Endothelial cell of umbilical vein (primary cell): ENCODE results near the gene KIF25. TPM values are rescaled to one million over a fixed set of nuclear protein-coding genes. Genes with fewer than 3 reads are reported as not detected.

ENCODE experiments used
- BruUV-seq: library from RNA; stranded (reverse); fragments of 400-500 nt; replicated peaks from 2 replicates; lab custom pipeline; 2021; lab: Mats Ljungman, UMichigan
- CTCF ChIA-PET: fragments of 300-600, 350-600 bp; sonication (Branson Sonifier 250); formaldehyde crosslinking; loops from one replicate; lab custom pipeline; 2021; ENCODE audit warnings: antibody characterized with exemption, inconsistent platforms; lab: Charles Lee
- POLR2A ChIA-PET: fragments of 300-600, 350-600 bp; sonication (Branson Sonifier 250); formaldehyde crosslinking; loops from one replicate; lab custom pipeline; 2021; ENCODE audit warnings: antibody characterized with exemption, inconsistent platforms; lab: Charles Lee
- DNase-seq: peaks from one replicate; pipeline ENCODE4 v3.0.0-alpha.2; 2011; ENCODE audit warnings: low read depth, low spot score
- FAIRE-seq: peaks from 2 replicates; lab custom pipeline; 2011; peaks lifted over from hg19 to GRCh38; lab: Jason Lieb, UNC
- H2AFZ ChIP-seq: 2 replicates; pipeline ENCODE4 v1.6.0; 2012; ENCODE audit warnings: low read depth, low read length, control low read depth, inconsistent platforms
- H3K27ac ChIP-seq: 2 replicates; pipeline ENCODE4 v1.5.1; 2011; ENCODE audit warnings: low read depth, mild to moderate bottlenecking, control low read depth, low read length, moderate library complexity; ENCODE audit not compliant: insufficient read depth
- H3K27me3 ChIP-seq, 2 experiments: 2 replicates each; pipeline versions ENCODE4 v1.6.0 to v1.6.1; 2011; ENCODE audit warnings: low read length in 2 of 2, mixed read lengths in 1 of 2; ENCODE audit not compliant: control insufficient read depth in 2 of 2, insufficient read depth in 2 of 2
- H3K36me3 ChIP-seq, 2 experiments: 2 replicates in 1 of 2; 3 replicates in 1 of 2; pipeline ENCODE4 v1.5.1; 2011; ENCODE audit warnings: low read length in 2 of 2, mild to moderate bottlenecking in 1 of 2, moderate library complexity in 1 of 2; ENCODE audit not compliant: control insufficient read depth in 2 of 2, insufficient read depth in 2 of 2; ENCODE audit errors: extremely low read depth in 1 of 2
- H3K4me1 ChIP-seq: 3 replicates; pipeline ENCODE4 v1.5.1; 2011; ENCODE audit warnings: mild to moderate bottlenecking, low read length; ENCODE audit not compliant: control insufficient read depth, insufficient read depth; ENCODE audit errors: extremely low read depth
- H3K4me2 ChIP-seq: 2 replicates; pipeline ENCODE4 v1.6.1; 2011; ENCODE audit warnings: low read length, control low read depth, mixed read lengths; ENCODE audit not compliant: insufficient read depth
- H3K4me3 ChIP-seq, 3 experiments: fragments of 200-600 bp in 1 of 3; sonication (generic), shearing (Covaris generic) in 1 of 3; replicated peaks in 1 of 3; 2 replicates each; pipeline ENCODE4 v1.5.1; 2011 to 2016; ENCODE audit warnings: control low read depth in 3 of 3, low read length in 3 of 3, mild to moderate bottlenecking in 2 of 3, inconsistent platforms in 1 of 3, low read depth in 1 of 3, moderate library complexity in 1 of 3; ENCODE audit not compliant: insufficient read depth in 1 of 3
- H3K79me2 ChIP-seq: 2 replicates; pipeline ENCODE4 v1.6.0; 2012; ENCODE audit warnings: low read length, inconsistent platforms; ENCODE audit not compliant: control insufficient read depth, insufficient read depth
- H3K9ac ChIP-seq: replicated peaks from 2 replicates; pipeline ENCODE3; 2011; ENCODE audit warnings: low read length, control low read depth; ENCODE audit not compliant: insufficient read depth; ENCODE audit errors: extremely low read depth
- H3K9me1 ChIP-seq: replicated peaks from 3 replicates; pipeline ENCODE4 v1.6.0; 2011; ENCODE audit warnings: mild to moderate bottlenecking, low read length; ENCODE audit not compliant: control insufficient read depth, insufficient read depth; ENCODE audit errors: extremely low read depth
- H3K9me3 ChIP-seq: replicated peaks from 2 replicates; pipeline ENCODE4 v1.5.1; 2012; ENCODE audit warnings: low read length, inconsistent platforms; ENCODE audit not compliant: control insufficient read depth, insufficient read depth
- H4K20me1 ChIP-seq: replicated peaks from 2 replicates; pipeline ENCODE3; 2011; ENCODE audit warnings: mild to moderate bottlenecking, low read length; ENCODE audit not compliant: control insufficient read depth, insufficient read depth; ENCODE audit errors: extremely low read depth
- CTCF ChIP-seq, 2 donors: IDR thresholded peaks; 1 replicate in 1 of 2; 2 replicates in 1 of 2; pipeline ENCODE4 v1.5.1; 2011; ENCODE audit warnings: low read length in 2 of 2, mild to moderate bottlenecking in 2 of 2, moderate library complexity in 2 of 2, control low read depth in 1 of 2, inconsistent platforms in 1 of 2, low read depth in 1 of 2; ENCODE audit not compliant: insufficient read depth in 1 of 2; ENCODE audit errors: extremely low read depth in 1 of 2
- EZH2 ChIP-seq: IDR thresholded peaks from 2 replicates; pipeline ENCODE4 v1.6.1; 2012; ENCODE audit warnings: borderline replicate concordance, low read depth, mild to moderate bottlenecking, moderate library complexity, low read length, inconsistent platforms; ENCODE audit not compliant: severe bottlenecking
- FOS ChIP-seq: IDR thresholded peaks from 2 replicates; pipeline ENCODE4 v1.6.1; 2011; ENCODE audit warnings: mild to moderate bottlenecking, low read length, moderate library complexity, borderline replicate concordance; ENCODE audit not compliant: insufficient read depth
- GATA2 ChIP-seq: IDR thresholded peaks from 2 replicates; pipeline ENCODE4 v1.7.0; 2011; ENCODE audit warnings: low read depth, mild to moderate bottlenecking, moderate library complexity, mixed read lengths, low read length; ENCODE audit not compliant: insufficient read length, insufficient read depth
- JUN ChIP-seq: IDR thresholded peaks from 2 replicates; pipeline ENCODE4 v1.6.1; 2011; ENCODE audit warnings: borderline replicate concordance, low read depth; ENCODE audit not compliant: insufficient read length, insufficient read depth
- MAX ChIP-seq: IDR thresholded peaks from 2 replicates; pipeline ENCODE4 v1.6.1; 2011; ENCODE audit not compliant: insufficient read depth, insufficient read length
- MYC ChIP-seq: IDR thresholded peaks from one replicate; pipeline ENCODE4 v1.6.1; 2011; ENCODE audit warnings: mild to moderate bottlenecking, low read depth, low read length
- POLR2A ChIP-seq: IDR thresholded peaks from 2 replicates; pipeline ENCODE4 v1.6.1; 2012; ENCODE audit warnings: low read depth, mild to moderate bottlenecking, control low read depth, low read length
- POLR2AphosphoS5 ChIP-seq: IDR thresholded peaks from 2 replicates; pipeline ENCODE4 v1.6.1; 2012; ENCODE audit warnings: low read depth, mild to moderate bottlenecking, control low read depth, low read length, moderate library complexity; ENCODE audit not compliant: insufficient read depth
- dilution Hi-C: fragments of 300-500 bp; cut with MboI; formaldehyde crosslinking; loops from one replicate; pipeline ENCODE4 v1.15.0; 2019; ENCODE audit warnings: low sequenced_read_pairs; ENCODE audit not compliant: extremely low pct_ligation_motif_present
- intact Hi-C: fragments of 100-400 bp; cut with micrococcal nuclease; formaldehyde crosslinking; loops from one replicate; pipeline ENCODE4 v1.10.0; 2022
- polyA plus RNA-seq, 4 experiments: library from polyadenylated mRNA; depleted of rRNA in 3 of 4; stranded (reverse) in 3 of 4; unstranded in 1 of 4; fragments of >200 nt; gene quantifications; 2 replicates each; pipeline versions ENCODE4 v1.2.1 to v1.2.3, GENCODE V29; 2011 to 2012; ENCODE audit warnings: missing spikeins in 1 of 4
- total RNA-seq: library from RNA; stranded (reverse); gene quantifications from 2 replicates; pipeline ENCODE4 v1.2.3, GENCODE V29; 2021

The KIF25 gene
- total and polyA plus RNA-seq, 2 donors (not counting 3 experiments of a cell fraction or from before 2014, with no cell fraction given): not detected

- Histone ChIP-seq H2AFZ (no peak overlapping the region), H3K9me3 (no peaks in the 10 kb centered on the region), H3K4me2 (no peak overlapping the region), H3K9ac (no peak overlapping the region), H3K36me3 (no peaks in the 10 kb centered on the region), H3K27me3 (no peaks in the 10 kb centered on the region), H3K9me1 (no peaks in the 10 kb centered on the region), H3K79me2 (no peaks in the 10 kb centered on the region), H3K4me3 (no peak overlapping the region), H4K20me1 (no peaks in the 10 kb centered on the region), H3K27ac (no peak overlapping the region), H3K4me1 (no peaks in the 10 kb centered on the region)
- BruUV-seq: no TSS peak
- dilution Hi-C loops (no loop called here), intact Hi-C loops (no loop called here)
- ChIA-PET POLR2A (no interaction called here), CTCF (no interaction called here)
- FAIRE-seq (no peak), DNase-seq (no peak)
- TF ChIP-seq POLR2A (no peak), MYC (no peak), EZH2 (no peak), MAX (no peak), CTCF (IDR thresholded peaks at IDR 0.05; ENCODE audit: extremely low read depth in 1 of 2, insufficient read depth in 1 of 2, low read depth in 1 of 2, low read length in 2 of 2) (no peak), POLR2AphosphoS5 (no peak), JUN (no peak), FOS (no peak), GATA2 (no peak)
Measured at GRCh38 chr6:167987396-167988153, 9.9 kb upstream of the KIF25 start.
